ENCODE measurements around the gene EXD2.
"Not testable (repeated sequence)": the region's sequence is repeated elsewhere in the genome, so short reads cannot be mapped to it uniquely, and the experiment has no call there.

Gene EXD2

DNA sequence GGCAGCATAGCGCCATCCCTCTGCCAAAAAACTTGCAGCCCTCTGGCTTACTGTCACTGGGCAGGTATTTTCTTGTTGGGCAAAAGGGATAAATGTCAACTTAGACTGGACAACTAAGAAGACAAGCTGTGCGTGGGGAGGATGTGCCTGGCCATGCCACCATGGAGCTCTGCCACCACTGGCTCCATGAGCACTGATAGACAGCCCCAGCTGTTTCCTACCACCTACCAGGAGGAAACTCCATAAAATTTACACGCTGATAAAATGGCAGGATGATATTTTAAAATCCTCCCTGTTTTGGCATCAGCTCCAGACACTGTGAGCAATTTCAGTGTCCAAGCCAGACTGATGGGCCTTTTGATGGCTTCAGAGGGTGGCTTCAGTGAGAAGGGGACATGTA, 61.6 kb downstream of the EXD2 start:
- no peak for DNase-seq

DNA sequence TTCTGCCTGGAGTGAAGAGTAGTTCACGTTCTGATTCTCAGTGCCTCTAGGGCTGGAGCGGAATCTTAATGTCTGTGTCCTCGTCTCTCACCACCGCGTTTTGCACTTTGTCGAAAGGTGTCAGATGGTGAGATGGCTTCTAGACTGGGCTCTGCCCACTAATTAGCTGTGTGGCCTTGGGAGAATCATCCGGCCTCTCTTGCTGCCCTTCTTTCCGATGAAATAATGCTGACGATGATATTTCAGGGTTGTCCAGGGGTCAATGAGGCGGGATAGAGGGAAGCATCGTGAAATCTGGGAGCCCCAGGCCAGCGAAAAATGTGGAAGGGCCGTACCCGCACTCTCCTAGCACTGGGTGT, 67.8 kb downstream of the EXD2 start:
- DNase-seq, result no peak

DNA sequence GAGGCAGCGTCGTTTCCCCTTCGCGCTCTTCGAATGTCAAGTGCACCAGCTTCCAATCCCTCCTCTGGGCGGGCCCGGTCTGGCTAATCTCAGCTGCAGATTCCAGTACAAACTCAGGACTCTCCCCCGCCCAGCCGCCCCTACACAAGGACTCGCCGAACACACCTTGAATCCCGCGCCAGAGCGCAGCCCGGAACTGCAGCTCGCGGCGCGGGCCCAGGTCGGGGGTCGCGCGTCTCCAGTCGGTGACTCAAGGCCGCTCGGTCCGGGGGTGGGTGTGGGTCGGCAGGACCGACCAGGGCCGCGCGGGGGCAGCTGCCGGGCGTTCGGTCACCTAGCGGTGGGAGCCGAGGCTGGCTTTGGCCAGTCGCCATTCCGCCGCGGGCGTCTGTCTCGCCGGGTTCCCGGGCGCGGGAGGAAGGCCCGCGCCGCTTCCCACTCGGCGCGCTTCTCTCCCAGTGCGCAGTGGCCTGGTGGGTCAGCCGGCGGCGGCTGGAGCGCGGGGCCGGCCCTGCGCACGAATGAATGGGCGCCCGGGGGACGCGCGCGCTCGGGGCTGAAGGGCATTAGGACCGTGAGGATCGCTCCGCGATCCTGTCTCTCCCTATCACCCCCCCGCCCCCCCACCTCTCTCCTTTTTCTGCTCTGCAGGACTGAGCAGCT, 68.4 kb downstream of the EXD2 start, which contains the start of gene GALNT16:
Gene GALNT16, plus strand, starts transcription at position 632 of the 663 bp plus-strand sequence. CDS start 133 bp downstream, outside the sequence.
- no peak for DNase-seq

DNA sequence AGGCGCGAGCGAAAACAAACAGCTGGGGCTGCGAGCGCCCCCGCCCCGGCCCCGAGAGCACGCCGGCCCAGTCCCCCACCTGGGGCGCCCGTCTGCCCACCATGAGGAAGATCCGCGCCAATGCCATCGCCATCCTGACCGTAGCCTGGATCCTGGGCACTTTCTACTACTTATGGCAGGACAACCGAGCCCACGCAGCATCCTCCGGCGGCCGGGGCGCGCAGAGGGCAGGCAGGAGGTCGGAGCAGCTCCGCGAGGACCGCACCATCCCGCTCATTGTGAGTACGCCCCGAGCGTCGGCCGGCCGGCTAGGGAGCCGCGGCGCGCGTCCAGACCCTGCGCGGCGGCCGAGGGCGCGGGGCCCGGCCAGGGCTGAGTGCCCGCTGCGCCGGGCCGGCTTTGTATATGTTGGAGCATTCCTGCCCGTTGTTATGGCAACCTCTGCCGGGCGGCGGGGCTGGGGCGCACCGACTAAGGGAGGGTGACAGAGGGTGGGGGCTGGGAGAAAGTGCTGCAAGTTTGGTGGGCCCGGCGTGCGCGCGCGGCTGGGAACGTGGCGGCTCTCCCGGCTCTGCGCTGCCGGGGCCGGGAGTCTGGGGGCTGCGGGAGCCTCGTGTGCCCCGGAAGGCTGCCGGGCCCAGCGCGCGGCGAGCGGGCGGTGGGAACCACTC, 69.0 kb downstream of the EXD2 start:
- no peak for DNase-seq

DNA sequence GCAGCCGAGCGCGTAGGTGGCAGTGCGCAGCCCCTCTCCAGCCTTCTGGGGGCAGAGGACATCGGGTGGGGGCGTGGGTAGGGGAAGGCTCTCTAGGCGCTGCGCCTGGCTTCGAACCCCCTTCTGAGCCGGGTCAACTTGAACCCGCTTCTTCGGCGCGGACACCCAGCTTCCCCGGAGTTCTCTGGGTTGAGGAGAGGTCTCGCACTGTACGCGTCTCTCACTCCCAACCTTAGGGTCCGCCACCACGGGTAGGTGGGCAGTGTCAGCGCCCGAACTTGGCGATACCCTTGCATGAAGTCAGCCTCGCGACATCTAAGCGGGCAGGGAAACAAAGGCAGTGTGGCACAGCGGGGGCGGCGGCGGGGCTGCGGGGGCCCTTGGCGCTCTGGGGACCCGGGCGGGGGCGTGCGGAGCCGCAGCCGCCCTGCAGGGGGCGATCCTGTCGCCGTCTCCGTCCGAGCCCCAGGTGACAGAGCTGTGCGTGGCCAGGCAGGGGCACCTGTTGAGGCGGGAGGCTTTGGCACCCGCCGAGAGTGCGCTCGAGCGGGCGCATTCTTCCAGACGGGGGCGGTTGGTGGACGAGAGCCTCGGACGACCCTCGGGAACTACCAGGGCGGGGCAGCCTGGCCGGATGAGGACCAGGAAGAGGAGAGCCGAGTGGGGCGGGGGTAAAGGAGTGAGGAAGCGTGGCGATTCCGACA, 69.7 kb downstream of the EXD2 start:
- DNase-seq, result peak; percentile 32

DNA sequence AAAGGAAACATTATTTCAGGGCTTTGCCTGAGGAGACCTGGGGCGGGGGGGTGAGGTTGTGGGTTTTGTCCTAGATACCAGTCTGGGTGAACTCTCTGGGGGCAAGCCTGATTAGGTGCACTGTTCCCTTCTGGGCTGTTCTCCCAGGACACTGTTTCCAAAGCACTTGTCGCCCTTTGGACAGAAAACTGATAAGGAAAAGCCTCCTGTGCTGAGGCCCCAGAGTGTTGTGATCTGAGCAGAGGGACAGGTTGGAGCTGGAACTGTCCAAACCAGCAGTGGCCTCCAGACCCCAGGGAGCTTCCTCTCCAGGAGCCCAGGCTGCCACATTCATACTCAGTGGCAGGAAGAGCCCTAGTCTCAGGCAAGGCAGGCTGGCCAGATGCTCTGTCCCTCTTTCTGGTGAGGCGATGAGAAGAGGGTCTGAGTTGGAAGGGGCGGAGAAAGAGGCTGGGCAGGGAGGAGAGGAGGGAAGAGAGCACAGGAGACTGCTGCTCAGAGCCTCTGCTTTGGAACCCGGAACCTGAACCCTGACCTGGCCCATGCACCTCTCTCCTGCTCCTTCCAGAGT, 70.5 kb downstream of the EXD2 start:
- DNase-seq, result no peak

DNA sequence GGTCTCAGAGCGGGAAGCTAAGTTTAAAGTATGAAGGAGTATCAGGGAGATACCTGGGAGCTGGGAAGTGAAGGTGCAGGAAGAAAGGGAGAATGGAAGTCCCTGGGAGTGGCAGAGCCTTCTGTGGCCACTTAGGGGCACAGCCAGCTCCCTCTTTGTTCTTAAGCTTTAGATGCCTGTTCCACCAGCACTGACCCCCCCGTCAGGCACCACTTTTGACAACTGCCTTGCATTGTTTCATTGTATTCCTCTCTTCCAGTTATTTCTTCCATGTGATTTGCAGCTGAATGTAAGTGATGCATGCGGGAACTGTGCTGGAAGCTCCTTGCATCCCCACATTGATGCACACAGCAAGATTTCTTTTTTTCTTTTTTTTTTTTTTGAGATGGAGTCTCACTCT, 71.2 kb downstream of the EXD2 start:
- DNase-seq, result no peak

DNA sequence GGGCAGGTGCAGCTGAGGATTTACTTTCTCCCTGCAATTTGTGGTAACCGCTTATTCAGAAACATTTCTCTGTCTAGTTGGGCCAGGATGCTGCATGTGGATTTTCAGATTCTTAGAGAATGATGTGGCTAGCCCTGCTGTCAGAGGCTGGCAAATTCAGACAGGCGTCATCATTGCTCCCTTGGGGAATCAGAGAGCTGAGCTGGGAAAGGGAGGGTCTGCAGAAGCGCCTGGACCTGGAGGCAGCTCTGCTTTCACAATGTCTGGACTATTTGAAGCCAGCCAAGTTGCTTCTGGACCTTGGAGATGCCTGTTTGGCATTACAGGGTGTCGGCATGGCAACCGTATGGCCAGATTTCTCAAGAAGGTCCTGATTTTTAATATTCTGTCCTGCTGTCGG, 72.1 kb downstream of the EXD2 start:
- DNase-seq, result no peak

DNA sequence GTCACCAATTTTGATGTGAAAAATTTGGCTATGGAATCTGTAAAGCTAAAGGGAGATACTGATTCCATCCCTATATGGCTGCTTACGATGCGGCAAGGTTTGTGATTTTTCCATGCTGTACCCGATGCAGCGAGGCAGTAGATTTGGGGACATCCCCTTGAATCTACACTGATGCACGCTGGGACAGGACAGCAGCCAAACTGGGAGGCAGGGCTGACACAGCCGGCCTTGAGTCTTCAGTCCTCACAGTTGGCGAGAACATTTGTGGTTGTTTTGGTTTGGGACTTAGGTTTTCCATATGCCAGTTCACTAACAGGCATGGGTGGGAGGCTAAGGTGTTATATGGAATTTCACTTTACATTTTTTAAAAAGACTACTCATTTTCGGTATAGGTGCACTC, 72.5 kb downstream of the EXD2 start:
- no peak for DNase-seq

DNA sequence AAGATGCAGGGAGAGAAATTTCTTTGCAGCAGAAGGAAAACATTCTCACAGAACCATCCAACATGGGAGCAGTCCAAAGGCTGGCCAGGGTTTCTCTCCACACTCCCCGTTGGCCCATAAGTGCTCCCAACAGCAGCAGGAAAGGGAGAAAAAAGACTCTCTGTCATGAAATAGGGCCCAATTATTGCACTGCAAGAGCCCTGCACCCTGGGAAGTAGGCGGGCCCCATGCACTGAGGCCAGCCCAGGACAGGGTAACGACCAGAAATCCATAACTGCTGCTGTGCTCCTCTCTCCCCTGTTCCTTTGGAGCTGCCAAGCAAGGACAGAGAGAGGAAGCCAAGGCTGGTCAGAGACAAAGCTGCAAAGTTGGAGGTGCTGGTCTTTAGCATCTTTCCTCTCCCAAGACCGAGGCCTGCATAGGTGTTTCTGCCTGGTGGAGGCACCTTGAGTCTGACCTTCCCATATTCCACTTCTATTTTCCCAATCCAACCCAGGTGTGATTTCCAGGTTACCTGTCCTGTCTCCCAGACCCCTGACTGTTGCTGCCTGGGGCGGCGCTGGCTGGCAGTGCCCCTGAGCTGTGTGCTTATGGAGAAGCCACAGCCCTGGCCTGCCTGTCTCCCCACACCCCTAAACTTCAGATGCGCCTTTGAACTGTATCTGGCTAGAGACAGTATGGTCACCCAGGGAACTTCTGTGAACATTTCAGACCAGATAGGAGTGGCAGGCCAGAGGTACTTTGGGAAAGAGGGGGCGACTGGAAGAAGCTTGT, 75.5 kb downstream of the EXD2 start:
- no peak for DNase-seq

DNA sequence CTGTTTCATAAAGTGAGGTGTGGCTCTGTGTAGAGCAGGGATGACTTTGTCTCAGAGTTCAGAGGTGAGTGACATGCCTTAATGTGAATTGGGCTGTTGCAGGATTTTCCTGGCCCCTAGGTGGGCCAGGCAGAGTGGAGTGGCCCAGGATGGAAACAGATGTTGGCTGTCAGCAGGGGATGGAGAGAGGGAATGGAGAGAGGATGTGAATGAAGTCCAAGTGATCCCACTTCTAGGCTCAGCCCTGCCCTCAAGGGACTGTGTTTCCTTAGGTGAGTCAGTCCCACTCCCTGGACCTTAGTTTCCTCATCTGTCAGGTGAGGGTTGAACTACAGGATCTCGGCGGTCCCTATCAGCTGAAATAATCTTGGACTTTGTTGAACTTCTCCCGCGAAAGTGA, 76.2 kb downstream of the EXD2 start:
- DNase-seq, result no peak

DNA sequence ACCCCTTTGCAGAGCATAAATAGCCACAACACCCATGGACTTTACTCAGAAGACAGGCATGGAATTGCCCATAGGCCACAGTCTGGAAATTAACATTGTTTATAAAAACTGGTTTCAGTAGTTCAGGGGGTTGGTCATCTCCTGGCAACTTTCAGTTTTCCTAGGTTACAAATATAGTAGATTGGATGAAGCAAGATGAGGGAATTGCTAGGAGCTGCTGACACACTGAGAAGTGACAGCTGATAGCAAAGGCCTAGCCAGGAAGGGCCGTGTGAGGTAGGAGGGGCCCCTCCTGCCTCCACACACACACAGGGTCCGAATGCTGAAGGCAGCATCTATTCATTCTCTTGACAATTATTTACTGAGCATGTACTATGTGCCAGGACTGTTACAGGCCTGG, 76.9 kb downstream of the EXD2 start:
- no peak for DNase-seq

DNA sequence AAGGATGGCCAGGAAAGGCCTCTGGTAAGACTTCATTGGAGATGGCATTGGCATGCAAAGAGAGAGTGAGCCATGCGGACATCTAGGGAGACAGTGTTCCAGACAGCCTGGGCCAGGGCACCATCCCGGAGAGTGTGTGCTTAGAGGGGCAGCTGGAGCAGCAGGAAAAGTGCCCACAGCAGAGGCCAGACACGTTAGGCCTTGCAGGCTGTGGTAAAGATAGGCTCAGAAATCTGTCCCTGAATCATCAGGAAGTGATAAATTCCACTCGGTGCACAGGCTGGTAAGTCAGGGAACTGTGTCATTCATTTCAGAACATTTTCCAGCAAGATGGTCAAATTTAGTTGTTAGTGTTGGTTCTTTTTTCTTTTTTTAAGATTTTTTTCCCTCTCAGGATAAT, 77.5 kb downstream of the EXD2 start:
- no peak for DNase-seq

DNA sequence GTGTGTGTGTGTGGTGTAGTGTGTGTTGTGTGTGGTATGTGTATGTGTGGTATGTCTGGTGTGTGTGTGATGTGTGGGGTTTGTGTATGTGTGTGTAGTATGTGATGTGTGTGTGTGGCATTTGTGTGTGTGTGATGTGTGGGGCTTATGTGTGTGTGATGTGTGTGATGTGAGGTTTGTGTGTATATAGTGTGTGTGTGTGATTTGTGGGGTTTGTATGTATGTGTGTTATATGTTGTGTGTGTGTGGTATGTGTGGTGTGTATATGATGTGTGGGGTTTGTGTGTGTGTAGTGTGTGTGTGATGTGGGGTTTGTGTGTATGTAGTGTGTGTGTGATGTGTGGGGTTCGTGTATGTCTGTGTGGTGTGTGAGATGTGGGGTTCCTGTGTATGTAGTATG, 78.1 kb downstream of the EXD2 start:
- DNase-seq, result no peak

DNA sequence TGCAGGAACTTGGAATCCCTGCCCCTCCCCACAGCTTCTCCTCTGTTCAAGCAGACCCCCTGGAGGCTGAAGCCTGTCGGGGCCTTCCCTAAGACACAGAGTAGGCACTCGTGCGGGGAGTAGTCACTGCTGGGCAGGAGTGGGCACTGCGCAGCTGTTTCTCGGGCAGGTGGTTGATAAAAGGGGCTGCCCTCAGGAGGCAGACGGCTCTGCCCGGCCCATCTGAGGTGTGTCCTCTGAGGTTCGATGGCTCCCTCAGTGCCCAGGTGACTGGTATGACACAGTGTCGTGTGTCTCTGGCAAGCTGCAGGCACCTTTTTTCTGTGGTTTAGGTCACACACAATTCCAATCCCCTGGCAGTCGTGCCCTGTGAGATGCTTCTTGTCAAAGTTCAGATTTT, 78.8 kb downstream of the EXD2 start:
- DNase-seq, result no peak

DNA sequence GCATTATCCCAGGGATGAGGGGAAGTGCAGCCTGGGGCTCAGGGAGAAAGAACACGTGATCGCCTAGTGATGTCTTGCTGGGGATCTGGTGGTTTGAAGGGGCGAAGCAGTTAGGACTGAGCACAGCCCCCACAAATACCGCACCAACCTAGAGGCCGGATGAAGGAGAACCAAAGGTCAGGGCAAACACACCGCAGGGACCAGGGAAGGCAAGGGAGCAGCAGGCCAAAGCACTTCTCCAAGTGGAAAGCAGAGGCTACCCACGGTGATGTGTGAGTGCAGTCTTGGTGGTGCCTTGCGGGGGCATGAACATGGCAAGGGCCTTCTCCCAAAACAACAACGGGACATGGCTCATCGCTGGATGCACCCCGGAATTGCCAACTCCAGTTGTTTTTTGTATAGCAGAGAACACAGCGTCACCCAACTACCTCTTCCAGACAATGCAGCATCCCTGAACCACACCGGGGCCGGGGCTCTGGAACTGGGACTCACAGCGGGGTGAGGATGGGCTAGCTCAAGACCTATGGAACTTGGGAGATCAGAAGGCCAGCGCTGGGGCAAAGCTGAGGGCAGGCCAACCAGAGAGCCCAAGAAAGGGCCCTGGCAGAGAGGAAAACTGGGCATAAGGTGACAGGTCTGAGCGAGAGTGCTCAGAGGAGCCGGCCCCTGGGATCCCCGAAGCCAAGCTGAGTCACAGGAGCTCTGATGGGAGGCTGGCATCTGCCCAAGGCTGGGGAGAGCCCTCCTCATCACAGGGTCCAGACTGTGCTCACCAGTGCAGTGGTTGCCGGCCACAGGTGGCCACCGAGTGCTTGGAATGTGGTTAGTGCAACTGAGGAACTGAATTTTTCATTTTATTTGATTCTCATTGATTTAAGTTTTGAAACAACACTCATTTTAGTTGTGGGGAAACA, 79.8 kb downstream of the EXD2 start:
- no peak for DNase-seq

DNA sequence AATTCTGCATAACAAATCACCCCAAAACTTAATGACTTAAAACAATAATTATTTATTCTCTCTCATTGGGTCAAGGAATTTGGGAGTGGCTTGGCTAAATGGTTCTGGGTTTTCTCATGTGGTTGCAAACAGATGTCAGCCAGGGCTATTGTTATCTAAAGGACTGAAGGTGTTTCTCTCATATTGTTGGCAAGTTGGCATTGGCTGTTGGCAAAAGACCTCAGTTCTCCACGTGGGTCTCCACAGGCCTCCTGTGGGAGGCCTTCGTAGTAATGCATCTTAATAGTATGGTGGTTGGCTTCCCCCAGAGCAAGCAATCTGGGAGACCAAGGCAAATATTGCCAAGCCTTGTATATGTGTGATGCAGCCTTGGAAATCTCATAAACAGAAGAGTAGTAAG, 83.0 kb downstream of the EXD2 start:
- DNase-seq, result no peak

DNA sequence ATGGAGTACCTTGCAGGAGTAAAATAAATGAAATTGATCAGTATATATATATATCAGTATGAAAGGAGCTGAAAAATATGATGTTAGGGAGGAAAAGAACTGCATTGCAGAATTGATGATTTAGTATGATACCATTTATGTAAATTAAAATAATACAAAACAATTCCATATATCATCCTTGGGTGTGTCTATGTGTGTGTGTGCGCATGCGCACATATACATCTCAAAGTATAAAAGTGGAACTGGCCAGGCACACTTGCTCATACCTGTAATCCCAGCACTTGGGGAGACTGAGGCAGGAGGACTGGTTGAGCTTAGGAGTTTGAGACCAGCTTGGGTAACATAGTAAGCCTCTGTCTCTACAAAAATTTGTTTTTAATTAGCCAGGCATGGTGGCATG, 84.0 kb downstream of the EXD2 start:
- DNase-seq, result no peak

DNA sequence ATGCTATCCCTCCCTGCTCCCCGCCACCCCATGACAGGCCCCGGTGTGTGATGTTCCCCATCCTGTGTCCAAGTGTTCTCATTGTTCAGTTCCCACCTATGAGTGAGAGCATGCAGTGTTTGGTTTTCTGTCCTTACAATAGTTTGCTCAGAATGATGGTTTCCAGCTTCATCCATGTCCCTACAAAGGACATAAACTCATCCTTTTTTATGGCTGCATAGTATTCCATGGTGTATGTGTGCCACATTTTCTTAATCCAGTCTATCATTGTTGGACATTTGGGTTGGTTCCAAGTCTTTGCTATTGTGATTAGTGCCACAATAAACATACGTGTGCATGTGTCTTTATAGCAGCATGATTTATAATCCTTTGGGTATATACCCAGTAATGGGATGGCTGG, 86.1 kb downstream of the EXD2 start:
- not testable (repeated sequence) for DNase-seq

DNA sequence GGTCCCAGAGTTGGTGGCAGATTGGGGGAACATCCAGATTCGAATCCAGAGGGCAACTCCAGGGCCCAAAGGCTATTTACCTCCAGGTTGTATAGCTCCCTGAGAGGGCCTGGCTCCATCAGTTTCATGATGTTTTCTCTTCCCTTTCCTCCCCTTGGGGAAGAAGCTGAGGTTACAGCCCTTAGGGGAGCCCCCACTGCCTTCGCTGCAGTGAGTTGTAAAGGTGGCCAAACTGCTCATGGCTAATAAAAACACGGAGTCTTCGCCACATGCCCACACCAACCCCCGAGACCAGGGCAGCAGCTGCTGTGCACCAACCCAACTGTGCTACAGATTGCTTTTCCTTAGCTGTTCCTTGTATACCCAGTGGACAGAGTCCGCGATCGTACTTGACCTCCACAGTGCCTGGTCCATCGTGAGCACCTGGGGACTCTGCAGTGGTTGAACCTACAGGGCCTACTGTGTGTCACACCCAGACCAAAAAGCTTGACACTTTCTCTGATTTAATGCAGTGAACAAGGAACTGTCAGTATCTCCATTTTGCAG, 89.5 kb downstream of the EXD2 start:
- DNase-seq, result no peak

DNA sequence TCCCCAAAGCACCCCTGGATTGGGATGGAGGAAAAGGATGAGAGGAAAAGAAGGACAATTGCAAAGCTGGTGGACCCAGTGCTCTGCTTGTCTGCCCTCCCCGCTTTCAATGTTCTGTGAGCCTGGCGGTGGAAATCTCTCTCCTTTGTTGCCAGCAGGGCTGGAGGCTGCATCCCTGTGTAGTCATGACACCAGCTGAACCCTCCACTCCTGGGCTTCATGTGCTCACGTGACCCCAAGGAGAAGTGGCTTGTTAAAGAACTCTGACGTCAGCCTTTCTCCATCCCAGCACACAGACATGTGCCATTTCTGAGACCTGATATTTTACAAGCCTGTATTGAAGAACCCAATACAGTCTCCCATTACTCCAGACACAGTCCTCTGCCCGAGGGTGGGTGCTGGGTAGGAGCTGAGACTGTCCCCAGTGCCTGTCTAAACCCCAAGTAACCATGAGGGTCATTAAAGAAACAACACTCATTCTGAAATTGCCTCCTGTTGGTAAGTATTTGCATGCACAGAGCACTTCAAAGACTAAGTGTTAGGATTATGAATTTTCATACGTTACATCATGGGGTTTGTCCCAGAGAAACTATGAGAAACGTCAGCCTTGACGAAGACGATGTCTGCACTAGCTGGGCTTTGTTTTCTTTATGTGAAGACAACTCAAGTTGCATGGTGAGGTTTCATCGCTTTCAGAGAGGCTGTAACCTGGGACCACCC, 90.3 kb downstream of the EXD2 start:
- no peak for DNase-seq
